ENCODE measurements around the gene SLC26A4. TPM values are rescaled to one million over a fixed set of nuclear protein-coding genes. Genes with fewer than 3 reads are reported as not detected.

Gene SLC26A4
- total and polyA plus RNA-seq, 9 of the 15 experiments (the other 6 are each of a cell fraction or from before 2014, with no cell fraction given): 0.09 to 1.2 (median 0.33) TPM

- TF ChIP-seq ZNF717 (CRISPR knock-in tag; IDR thresholded peaks at IDR 0.05) (no peak), SNAPC5 (CRISPR knock-in tag; IDR thresholded peaks at IDR 0.05) (no peak), GATA2 (CRISPR knock-in tag; IDR thresholded peaks at IDR 0.05) (peak; percentile 52; the same call in 1 of the 2 replicates), NFIC (IDR thresholded peaks at IDR 0.05) (no peak), PHB (CRISPR knock-in tag; IDR thresholded peaks at IDR 0.05) (no peak), RERE (CRISPR knock-in tag; IDR thresholded peaks at IDR 0.05; ENCODE audit: borderline replicate concordance) (no peak), ZNF143 (CRISPR knock-in tag; IDR thresholded peaks at IDR 0.05) (no peak), HMGN3 (IDR thresholded peaks at IDR 0.05; ENCODE audit: borderline replicate concordance, extremely low read depth, insufficient read length, low read depth, low read length) (no peak), NCOR1 (IDR thresholded peaks at IDR 0.05) (0 out of 2 replicates have a peak, but pooled peaks have one; percentile 5), DPF2 (IDR thresholded peaks at IDR 0.05) (peak; percentile 14; the same call in 1 of the 2 replicates), SMAD2 (IDR thresholded peaks at IDR 0.05; ENCODE audit: low read depth, low read length) (no peak), RHOXF2B (CRISPR knock-in tag; conservative IDR thresholded peaks at IDR 0.05) (no peak), SFPQ (IDR thresholded peaks at IDR 0.05; ENCODE audit: low read depth, low read length) (no peak), THRAP3 (IDR thresholded peaks at IDR 0.05; ENCODE audit: borderline replicate concordance) (peak; percentile 35; the same call in 1 of the 2 replicates), CBX3 (IDR thresholded peaks at IDR 0.05; ENCODE audit: borderline replicate concordance in 1 of 2, low read length in 2 of 2) (no peak), ZNF311 (CRISPR knock-in tag; IDR thresholded peaks at IDR 0.05) (no peak), IRF2 (CRISPR knock-in tag; IDR thresholded peaks at IDR 0.05) (no peak), ZNF133 (CRISPR knock-in tag; IDR thresholded peaks at IDR 0.05) (no peak), ETS2 (tag; IDR thresholded peaks at IDR 0.05; ENCODE audit: borderline replicate concordance, poor library complexity, severe bottlenecking) (no peak), ZNF316 (IDR thresholded peaks at IDR 0.05) (no peak), CGGBP1 (CRISPR knock-in tag; IDR thresholded peaks at IDR 0.05) (no peak), L3MBTL2 (IDR thresholded peaks at IDR 0.05) (no peak), ZNF175 (CRISPR knock-in tag; IDR thresholded peaks at IDR 0.05; ENCODE audit: low read depth) (no peak)
Measured at GRCh38 chr7:107725138-107725740, 64.6 kb downstream of the SLC26A4 start (continued).
